ENCODE measurements around the gene WWOX. TPM values are rescaled to one million over a fixed set of nuclear protein-coding genes. Genes with fewer than 3 reads are reported as not detected.

The WWOX gene
- total RNA-seq, 1 donor from 2014 or later: 34.9 TPM

DNA sequence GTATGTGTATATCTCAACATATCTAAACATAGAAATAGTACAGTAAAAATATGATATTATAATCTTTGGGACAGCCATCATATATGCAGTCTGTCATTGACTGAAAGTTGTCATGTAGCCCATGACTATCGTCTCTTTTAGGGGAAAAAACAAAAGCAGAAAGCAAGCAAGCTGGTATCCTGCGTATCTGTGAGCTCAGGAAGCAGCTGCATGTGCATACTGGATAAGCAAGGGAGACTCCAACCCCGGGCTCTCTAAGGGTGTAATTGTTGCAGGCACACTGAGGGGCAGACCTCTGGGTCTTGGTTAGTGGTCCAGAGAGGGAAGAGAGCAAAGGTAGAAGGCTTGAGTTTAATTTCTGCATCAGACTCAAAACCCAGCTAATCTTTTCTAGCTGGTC, 920.0 kb downstream of the WWOX start:
- Histone ChIP-seq H3K4me3 (ENCODE audit: low read depth, low read length) (no peak overlapping the region), H3K27me3 (ENCODE audit: control insufficient read depth, insufficient read depth, low read length) (no peaks in the 10 kb centered on the region), H3K36me3 (ENCODE audit: control insufficient read depth, insufficient read depth, low read length) (no peaks in the 10 kb centered on the region)
- TF ChIP-seq CTCF (IDR thresholded peaks at IDR 0.05; ENCODE audit: insufficient read depth, low read length, poor library complexity, severe bottlenecking): no peak
- no peak for DNase-seq (ENCODE audit: low read depth)

GRCh38 chr16:79021991-79022630, 922.7 kb downstream of the WWOX start:
- Histone ChIP-seq H3K27me3 (ENCODE audit: control insufficient read depth, insufficient read depth, low read length) (no peaks in the 10 kb centered on the region), H3K36me3 (ENCODE audit: control insufficient read depth, insufficient read depth, low read length) (no peaks in the 10 kb centered on the region), H3K4me3 (ENCODE audit: low read depth, low read length) (no peak overlapping the region)
- DNase-seq (ENCODE audit: low read depth): no peak
- TF ChIP-seq CTCF (IDR thresholded peaks at IDR 0.05; ENCODE audit: insufficient read depth, low read length, poor library complexity, severe bottlenecking): no peak

DNA sequence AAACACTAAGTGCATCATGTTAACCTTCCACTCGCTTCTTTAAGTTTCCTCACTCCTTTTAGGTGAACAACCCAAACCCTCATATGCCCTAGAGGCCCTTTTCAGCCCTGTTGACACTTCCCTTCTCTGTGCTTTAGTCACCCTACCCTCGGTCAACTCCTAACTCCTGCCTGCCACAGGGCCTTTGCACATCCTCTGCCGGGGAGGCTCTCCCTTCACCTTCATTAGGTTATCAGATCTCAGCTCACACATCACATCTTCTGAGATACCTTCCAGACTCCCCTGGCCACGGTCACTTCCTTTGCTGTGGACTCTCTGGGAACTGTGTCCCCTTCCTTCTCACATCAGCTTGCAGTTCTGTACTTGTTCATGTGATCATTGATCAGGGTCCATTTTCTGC, 926.7 kb downstream of the WWOX start:
- H3K4me3 ChIP-seq (ENCODE audit: low read depth, low read length): no peak overlapping the region
- TF ChIP-seq CTCF (IDR thresholded peaks at IDR 0.05; ENCODE audit: insufficient read depth, low read length, poor library complexity, severe bottlenecking): no peak
- no peak for DNase-seq (ENCODE audit: low read depth)
- no peaks in the 10 kb centered on the region for H3K36me3 ChIP-seq (ENCODE audit: control insufficient read depth, insufficient read depth, low read length)
- no peaks in the 10 kb centered on the region for H3K27me3 ChIP-seq (ENCODE audit: control insufficient read depth, insufficient read depth, low read length)

- TF ChIP-seq CTCF (IDR thresholded peaks at IDR 0.05; ENCODE audit: insufficient read depth, low read length, poor library complexity, severe bottlenecking): no peak
- DNase-seq (ENCODE audit: low read depth): no peak
- Histone ChIP-seq H3K36me3 (ENCODE audit: control insufficient read depth, insufficient read depth, low read length) (no peaks in the 10 kb centered on the region), H3K4me3 (ENCODE audit: low read depth, low read length) (no peak overlapping the region), H3K27me3 (ENCODE audit: control insufficient read depth, insufficient read depth, low read length) (no peaks in the 10 kb centered on the region)
Observed at GRCh38 chr16:79036541-79036940, 937.1 kb downstream of the WWOX start.

- Histone ChIP-seq H3K4me3 (ENCODE audit: low read depth, low read length) (no peak overlapping the region), H3K27me3 (ENCODE audit: control insufficient read depth, insufficient read depth, low read length) (no peaks in the 10 kb centered on the region), H3K36me3 (ENCODE audit: control insufficient read depth, insufficient read depth, low read length) (no peaks in the 10 kb centered on the region)
- DNase-seq (ENCODE audit: low read depth): no peak
- no peak for TF ChIP-seq CTCF (IDR thresholded peaks at IDR 0.05; ENCODE audit: insufficient read depth, low read length, poor library complexity, severe bottlenecking)
Observed at GRCh38 chr16:79037521-79038373, 938.3 kb downstream of the WWOX start.

All from kidney epithelial cell (primary cell).